ENCODE results near the gene HOXA6. TPM values are rescaled to one million over a fixed set of nuclear protein-coding genes. Genes with fewer than 3 reads are reported as not detected.

Gene HOXA6
- total and polyA plus RNA-seq, 2 donors (not counting 3 experiments of a cell fraction or from before 2014, with no cell fraction given), result 10.0 to 20.7 TPM

- Histone ChIP-seq H3K27me3 (ENCODE audit: control insufficient read depth in 2 of 2, insufficient read depth in 2 of 2, low read length in 2 of 2) (no peaks in the 10 kb centered on the region), H3K9ac (replicated peaks; ENCODE audit: extremely low read depth, insufficient read depth, low read length) (no peak overlapping the region), H3K9me3 (replicated peaks; ENCODE audit: control insufficient read depth, insufficient read depth, low read length) (no peaks in the 10 kb centered on the region), H3K4me3 (replicated peaks in 1 of 3; ENCODE audit: insufficient read depth in 1 of 3, low read depth in 1 of 3, low read length in 3 of 3) (no peak overlapping the region), H3K4me2 (ENCODE audit: insufficient read depth, low read length) (peak overlapping the region; percentile 18), H3K4me1 (ENCODE audit: control insufficient read depth, extremely low read depth, insufficient read depth, low read length) (peaks cover 65% of the 10 kb centered on the region), H4K20me1 (replicated peaks; ENCODE audit: control insufficient read depth, extremely low read depth, insufficient read depth, low read length) (no peaks in the 10 kb centered on the region), H3K79me2 (ENCODE audit: control insufficient read depth, insufficient read depth, low read length) (peaks cover 61% of the 10 kb centered on the region), H3K36me3 (ENCODE audit: control insufficient read depth in 2 of 2, extremely low read depth in 1 of 2, insufficient read depth in 2 of 2, low read length in 2 of 2) (peaks cover 0 to 11% of the 10 kb centered on the region in 2 experiments), H2AFZ (ENCODE audit: low read depth, low read length) (no peak overlapping the region), H3K27ac (ENCODE audit: insufficient read depth, low read depth, low read length) (no peak overlapping the region), H3K9me1 (replicated peaks; ENCODE audit: control insufficient read depth, extremely low read depth, insufficient read depth, low read length) (no peaks in the 10 kb centered on the region)
- TF ChIP-seq POLR2AphosphoS5 (IDR thresholded peaks at IDR 0.05; ENCODE audit: insufficient read depth, low read depth, low read length) (no peak), POLR2A (IDR thresholded peaks at IDR 0.05; ENCODE audit: low read depth, low read length) (no peak), GATA2 (IDR thresholded peaks at IDR 0.05; ENCODE audit: insufficient read depth, insufficient read length, low read depth, low read length) (no peak), MYC (IDR thresholded peaks at IDR 0.05; ENCODE audit: low read depth, low read length) (no peak), EZH2 (IDR thresholded peaks at IDR 0.05; ENCODE audit: borderline replicate concordance, low read depth, low read length, severe bottlenecking) (no peak), JUN (IDR thresholded peaks at IDR 0.05; ENCODE audit: borderline replicate concordance, insufficient read depth, insufficient read length, low read depth) (no peak), FOS (IDR thresholded peaks at IDR 0.05; ENCODE audit: borderline replicate concordance, insufficient read depth, low read length) (no peak)
- TF ChIP-seq, protein P1, sequence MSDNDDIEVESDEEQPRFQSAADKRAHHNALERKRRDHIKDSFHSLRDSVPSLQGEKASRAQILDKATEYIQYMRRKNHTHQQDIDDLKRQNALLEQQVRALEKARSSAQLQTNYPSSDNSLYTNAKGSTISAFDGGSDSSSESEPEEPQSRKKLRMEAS (IDR thresholded peaks at IDR 0.05; ENCODE audit: insufficient read depth, insufficient read length), result no peak
- TF ChIP-seq, protein P2, sequence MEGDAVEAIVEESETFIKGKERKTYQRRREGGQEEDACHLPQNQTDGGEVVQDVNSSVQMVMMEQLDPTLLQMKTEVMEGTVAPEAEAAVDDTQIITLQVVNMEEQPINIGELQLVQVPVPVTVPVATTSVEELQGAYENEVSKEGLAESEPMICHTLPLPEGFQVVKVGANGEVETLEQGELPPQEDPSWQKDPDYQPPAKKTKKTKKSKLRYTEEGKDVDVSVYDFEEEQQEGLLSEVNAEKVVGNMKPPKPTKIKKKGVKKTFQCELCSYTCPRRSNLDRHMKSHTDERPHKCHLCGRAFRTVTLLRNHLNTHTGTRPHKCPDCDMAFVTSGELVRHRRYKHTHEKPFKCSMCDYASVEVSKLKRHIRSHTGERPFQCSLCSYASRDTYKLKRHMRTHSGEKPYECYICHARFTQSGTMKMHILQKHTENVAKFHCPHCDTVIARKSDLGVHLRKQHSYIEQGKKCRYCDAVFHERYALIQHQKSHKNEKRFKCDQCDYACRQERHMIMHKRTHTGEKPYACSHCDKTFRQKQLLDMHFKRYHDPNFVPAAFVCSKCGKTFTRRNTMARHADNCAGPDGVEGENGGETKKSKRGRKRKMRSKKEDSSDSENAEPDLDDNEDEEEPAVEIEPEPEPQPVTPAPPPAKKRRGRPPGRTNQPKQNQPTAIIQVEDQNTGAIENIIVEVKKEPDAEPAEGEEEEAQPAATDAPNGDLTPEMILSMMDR (IDR thresholded peaks at IDR 0.05; ENCODE audit: extremely low read depth in 1 of 2, insufficient read depth in 1 of 2, low read depth in 1 of 2, low read length in 2 of 2), result no peak
- intact Hi-C loops (cut with micrococcal nuclease), result no loop called here
- dilution Hi-C loops (cut with MboI; ENCODE audit: extremely low pct_ligation_motif_present, low sequenced_read_pairs), result no loop called here
- no peak for DNase-seq (ENCODE audit: low read depth, low spot score)
- no TSS peak for BruUV-seq (replicated peaks)
- CTCF ChIA-PET, result interaction anchor here (1.0 to 1.9 kb wide), 2 partner anchors 13 to 444 kb away, joined by 4 to 6 read pairs; no protein-coding TSS in a partner anchor
- POLR2A ChIA-PET, result interaction anchor here (0.5 to 1.2 kb wide), 2 partner anchors 9 to 949 kb away, joined by 3 read pairs; no protein-coding TSS in a partner anchor
- FAIRE-seq, result no peak
Measured at GRCh38 chr7:27128034-27128433, 19.5 kb downstream of the HOXA6 start.

All from endothelial cell of umbilical vein (primary cell).